ENCODE data around the gene ZNF888. TPM values are rescaled to one million over a fixed set of nuclear protein-coding genes. Genes with fewer than 3 reads are reported as not detected.
"Not testable (repeated sequence)": the region's sequence is repeated elsewhere in the genome, so short reads cannot be mapped to it uniquely, and the experiment has no call there.

ZNF888 gene
- total RNA-seq, 4 donors from 2014 or later, result 3.4 to 12.6 (median 11.8) TPM

GRCh38 chr19:52945652-52946321 is 22.6 kb upstream of the ZNF888 start:
- in situ Hi-C loops (cut with MboI; ENCODE audit: low pct_ligation_motif_present in 1 of 4, low pct_unique_long_range_greater_than_20kb in 1 of 4, low sequenced_read_pairs in 3 of 4), result no loop called here
- H3K27ac ChIP-seq, result peak overlapping the region; percentile 30 to 71 (median 62)
- 67 to 93% methylated on average over 8 to 24 of the region's 24 CpGs for WGBS, 2 donors (ENCODE audit: low coverage in 1 of 2)

GRCh38 chr19:52944703-52945493 is 21.7 kb upstream of the ZNF888 start:
- H3K27ac ChIP-seq, result peak overlapping the region; percentile 30 to 71 (median 62)
- H3K27me3 ChIP-seq; intact Hi-C loops (cut with DNase I; ENCODE audit: low total_unique reads); H3K4me3 ChIP-seq: not testable (repeated sequence)
- WGBS, 2 donors (ENCODE audit: low coverage in 1 of 2), result 64% methylated on average over 14 to 17 of the region's 17 CpGs
- in situ Hi-C loops (cut with MboI; ENCODE audit: low pct_ligation_motif_present in 1 of 4, low pct_unique_long_range_greater_than_20kb in 1 of 4, low sequenced_read_pairs in 3 of 4), result loop anchor here in 1 of 4 donors (5.0 kb wide), 1 partner anchor 88 kb away; the partner anchor contains the start of gene ZNF468
- peak; percentile 36 for DNase-seq
- peak in 1 of 3 donors; percentile 21 for TF ChIP-seq POLR2AphosphoS5 (IDR thresholded peaks at IDR 0.05)
- H3K9me3 ChIP-seq, result peaks cover 40 to 44% of the 10 kb centered on the region in 2 donors
- H3K36me3 ChIP-seq, result peaks cover 0 to 20% (median 8%) of the 10 kb centered on the region in 4 donors
- H3K4me1 ChIP-seq, result peaks cover 5 to 28% (median 12%) of the 10 kb centered on the region in 4 donors

More at GRCh38 chr19:52945652-52946321, 22.6 kb upstream of the ZNF888 start:
- peaks cover 49 to 52% of the 10 kb centered on the region in 2 donors for H3K9me3 ChIP-seq
- no peak for DNase-seq
- H3K4me1 ChIP-seq, result peaks cover 5 to 23% (median 9%) of the 10 kb centered on the region in 4 donors
- H3K36me3 ChIP-seq, result peaks cover under 1 to 28% (median 15%) of the 10 kb centered on the region in 4 donors
- no peak overlapping the region for H3K4me3 ChIP-seq
- H3K27me3 ChIP-seq, result no peaks in the 10 kb centered on the region
- TF ChIP-seq CTCF (IDR thresholded peaks at IDR 0.05) (no peak), POLR2A (IDR thresholded peaks at IDR 0.05) (no peak), POLR2AphosphoS5 (IDR thresholded peaks at IDR 0.05) (no peak), EP300 (IDR thresholded peaks at IDR 0.05; ENCODE audit: low read depth) (no peak)
- intact Hi-C loops (cut with DNase I; ENCODE audit: low total_unique reads), result no loop called here

GRCh38 chr19:52943884-52944643 is 20.8 kb upstream of the ZNF888 start:
- TF ChIP-seq CTCF (IDR thresholded peaks at IDR 0.05), result no peak
- no peak for TF ChIP-seq EP300 (IDR thresholded peaks at IDR 0.05; ENCODE audit: low read depth)
- TF ChIP-seq POLR2AphosphoS5 (IDR thresholded peaks at IDR 0.05), result no peak
- TF ChIP-seq POLR2A (IDR thresholded peaks at IDR 0.05), result no peak
- in situ Hi-C loops (cut with MboI; ENCODE audit: low pct_ligation_motif_present in 1 of 4, low pct_unique_long_range_greater_than_20kb in 1 of 4, low sequenced_read_pairs in 3 of 4) (loop anchor here in 1 of 4 donors (5.0 kb wide), 1 partner anchor 87 kb away; the partner anchor contains the start of gene ZNF468), intact Hi-C loops (cut with DNase I; ENCODE audit: low total_unique reads) (no loop called here)
- WGBS, 2 donors (ENCODE audit: low coverage in 1 of 2), result 83 to 93% methylated on average over 15 to 17 of the region's 17 CpGs
- H3K36me3 ChIP-seq, result peaks cover 0 to 11% (median 5%) of the 10 kb centered on the region in 4 donors
- peaks cover 5 to 36% (median 16%) of the 10 kb centered on the region in 4 donors for H3K4me1 ChIP-seq
- peaks cover 32 to 36% of the 10 kb centered on the region in 2 donors for H3K9me3 ChIP-seq
- H3K27ac ChIP-seq, result peak overlapping the region in 3 of 4 donors; percentile 58 to 71 (median 66)
- H3K4me3 ChIP-seq, result no peak overlapping the region
- no peak for DNase-seq
- H3K27me3 ChIP-seq, result no peaks in the 10 kb centered on the region

GRCh38 chr19:52943134-52943883 is 20.1 kb upstream of the ZNF888 start:
- Histone ChIP-seq H3K27ac (peak overlapping the region; percentile 88 to 97 (median 94)), H3K4me1 (peaks cover 5 to 43% (median 19%) of the 10 kb centered on the region in 4 donors), H3K36me3 (peaks cover 0 to 4% (median 2%) of the 10 kb centered on the region in 4 donors), H3K9me3 (peaks cover 24 to 28% of the 10 kb centered on the region in 2 donors), H3K27me3 (no peaks in the 10 kb centered on the region), H3K4me3 (peak overlapping the region; percentile 43 to 98 (median 84))
- DNase-seq, result no peak
- TF ChIP-seq POLR2A (IDR thresholded peaks at IDR 0.05), result no peak
- TF ChIP-seq EP300 (IDR thresholded peaks at IDR 0.05; ENCODE audit: low read depth), result no peak
- TF ChIP-seq CTCF (IDR thresholded peaks at IDR 0.05), result no peak
- intact Hi-C loops (cut with DNase I; ENCODE audit: low total_unique reads), result no loop called here
- WGBS, 2 donors (ENCODE audit: low coverage in 1 of 2), result 66 to 100% methylated on average over 2 to 29 of the region's 29 CpGs
- in situ Hi-C loops (cut with MboI; ENCODE audit: low pct_ligation_motif_present in 1 of 4, low pct_unique_long_range_greater_than_20kb in 1 of 4, low sequenced_read_pairs in 3 of 4), result loop anchor here in 1 of 4 donors (5.0 kb wide), 1 partner anchor 86 kb away; the partner anchor contains the start of gene ZNF468

All from transverse colon (tissue), 4 donors.